NCI-H2107 treated with DMSO at 0.1 percent for 48 hours (cell line): ENCODE results near the gene KLF16.
A peak's percentile ranks its signal among the peaks of the same experiment; 100 is the strongest.

Source experiments
- DNase-seq: peaks from one replicate; lab custom pipeline; 2025; ENCODE audit not compliant: unreplicated experiment; lab: John Stamatoyannopoulos, UW

KLF16 gene

GRCh38 chr19:1824252-1824622 lies 39.1 kb downstream of the KLF16 start:
- DNase-seq: no peak

DNA sequence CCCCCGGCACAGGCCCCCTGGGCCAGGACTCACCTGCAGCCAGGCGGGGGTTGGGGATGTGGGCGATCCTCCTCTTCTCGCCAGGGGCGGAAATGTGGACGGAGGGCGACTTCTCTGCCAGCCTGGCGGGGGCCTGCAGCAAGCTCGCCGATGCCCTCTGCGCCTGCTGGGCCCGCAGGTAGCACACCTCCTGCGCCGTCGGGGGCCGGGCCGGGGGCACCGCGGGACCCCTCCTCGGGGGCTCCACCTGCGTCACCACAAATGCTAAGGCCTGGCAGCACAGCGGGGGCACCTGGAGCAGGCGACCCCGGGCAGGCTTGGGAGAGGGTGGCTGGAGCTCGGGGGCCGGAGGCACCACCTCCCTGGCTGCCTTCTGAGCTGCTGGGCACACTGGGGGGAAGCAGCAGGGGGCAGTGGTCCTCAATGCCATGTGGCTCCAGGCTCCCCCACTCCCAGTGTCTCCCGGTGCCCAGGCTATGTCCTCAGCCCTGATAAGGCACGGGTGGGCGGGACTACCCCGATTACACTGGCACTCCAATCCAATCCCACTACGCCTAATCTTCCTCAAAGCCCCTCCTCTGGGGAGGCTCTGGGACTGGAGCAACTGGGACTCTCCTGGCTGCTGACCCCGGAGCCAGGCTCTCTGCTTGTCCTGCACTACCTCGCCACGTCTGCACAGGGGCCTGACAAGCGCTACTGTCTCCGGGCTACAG lies 39.7 kb downstream of the KLF16 start:
- DNase-seq: no peak

DNA sequence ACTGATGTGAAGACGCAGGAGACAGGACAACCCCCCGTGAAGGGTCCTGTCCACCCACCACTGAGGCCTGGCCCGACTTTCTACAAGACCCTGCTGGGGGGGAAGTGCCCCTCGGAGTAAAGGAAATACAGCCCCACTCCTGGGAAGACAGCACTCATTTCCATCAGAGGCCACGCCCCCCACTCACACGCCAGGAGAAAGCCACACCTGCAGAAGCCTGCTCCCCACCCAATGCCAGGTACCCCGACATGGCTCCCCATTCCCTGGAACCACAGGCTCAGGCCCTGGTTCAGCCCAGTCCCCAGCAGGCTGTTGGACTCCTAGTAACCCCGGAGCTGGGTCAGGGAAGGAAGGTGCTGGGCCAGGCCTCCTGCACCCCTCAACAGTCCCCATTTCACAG lies 40.4 kb downstream of the KLF16 start:
- DNase-seq: no peak

DNA sequence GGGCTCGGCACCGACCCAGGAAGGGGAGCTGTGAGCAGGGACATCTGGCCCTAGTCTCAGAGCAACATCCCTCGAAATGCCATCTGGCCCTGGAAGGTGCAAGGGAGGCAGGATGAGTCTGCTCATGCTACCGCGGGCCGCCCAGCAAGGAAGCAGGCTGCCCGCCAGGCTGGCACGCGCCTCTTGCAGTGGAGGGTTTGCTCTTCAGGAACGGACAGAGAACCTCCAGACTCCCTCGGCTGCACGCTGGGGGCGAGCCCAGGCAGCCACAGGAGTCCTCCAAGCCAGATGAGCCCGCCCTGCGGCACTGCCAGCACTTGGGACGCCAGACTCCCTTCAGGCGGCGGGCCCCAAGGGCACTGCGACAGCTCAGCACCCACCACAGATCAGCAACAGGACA lies 41.2 kb downstream of the KLF16 start:
- DNase-seq: no peak

- no peak for DNase-seq
Observed at GRCh38 chr19:1819341-1820255, 43.8 kb downstream of the KLF16 start.

DNA sequence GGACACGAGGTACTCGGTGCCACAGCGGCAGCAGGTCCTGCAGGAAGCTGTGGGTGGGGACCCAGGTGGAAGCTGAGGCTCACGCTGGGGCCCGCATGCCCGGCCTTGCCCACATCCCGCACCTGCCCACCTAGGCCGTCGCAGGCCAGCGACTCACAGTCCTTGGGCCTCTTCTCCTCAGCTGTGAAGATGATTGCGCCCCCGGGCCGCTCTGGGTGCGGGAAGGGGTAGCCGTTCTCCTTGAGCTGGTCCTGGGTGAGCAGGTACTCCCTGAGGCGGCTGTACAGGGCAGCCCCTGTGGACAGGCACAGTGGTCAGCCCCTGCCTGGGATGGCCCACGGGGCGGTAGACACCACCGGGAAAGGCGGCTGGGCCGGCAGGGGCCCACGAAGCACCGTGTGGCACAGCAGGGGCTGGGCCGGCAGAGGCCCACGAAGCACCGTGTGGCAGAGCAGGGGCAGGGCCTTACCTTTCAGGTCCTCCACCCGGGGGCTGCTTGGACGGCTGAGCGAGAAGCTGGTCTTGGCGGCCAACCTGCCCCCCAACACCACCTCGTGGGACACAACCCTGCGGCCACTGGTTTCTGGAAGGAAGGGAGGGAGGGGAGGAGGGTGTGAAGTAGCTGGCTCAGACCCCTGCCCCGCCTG lies 44.7 kb downstream of the KLF16 start:
- no peak for DNase-seq

DNA sequence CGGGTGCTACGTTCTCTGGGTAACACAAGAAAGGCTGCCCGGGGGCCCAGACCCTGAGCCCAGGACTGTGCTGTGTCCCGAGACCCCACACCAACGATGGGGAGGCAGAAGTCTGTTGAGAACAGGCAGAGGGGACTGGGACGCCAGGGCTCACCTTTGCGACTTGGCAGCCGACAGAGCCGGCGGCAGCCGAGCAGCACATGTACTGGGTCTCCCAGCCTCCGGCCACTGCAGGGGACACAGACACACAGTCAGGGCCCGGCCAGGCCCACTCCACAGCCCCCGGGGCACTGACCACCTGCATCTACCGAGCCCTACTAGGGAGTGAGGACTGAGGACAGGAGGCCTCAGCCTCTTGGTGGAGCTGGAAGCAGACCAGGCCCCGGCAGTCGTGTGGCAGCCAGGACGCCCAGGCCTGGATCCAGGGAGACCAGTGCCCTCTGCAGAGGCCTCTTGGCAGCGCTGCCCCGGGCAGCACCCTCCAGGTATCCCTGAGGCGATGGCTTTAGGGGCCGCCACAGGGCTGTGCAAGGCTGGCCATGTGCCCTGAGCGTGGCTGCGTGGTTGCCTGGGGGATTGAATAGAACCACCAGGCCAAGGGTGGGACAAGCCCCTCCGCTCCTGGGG lies 45.7 kb downstream of the KLF16 start:
- no peak for DNase-seq

GRCh38 chr19:1816530-1817298 lies 46.7 kb downstream of the KLF16 start:
- no peak for DNase-seq

GRCh38 chr19:1815605-1816529 lies 47.5 kb downstream of the KLF16 start:
- no peak for DNase-seq

- no peak for DNase-seq
Observed at GRCh38 chr19:1814833-1815604, 48.4 kb downstream of the KLF16 start.

DNA sequence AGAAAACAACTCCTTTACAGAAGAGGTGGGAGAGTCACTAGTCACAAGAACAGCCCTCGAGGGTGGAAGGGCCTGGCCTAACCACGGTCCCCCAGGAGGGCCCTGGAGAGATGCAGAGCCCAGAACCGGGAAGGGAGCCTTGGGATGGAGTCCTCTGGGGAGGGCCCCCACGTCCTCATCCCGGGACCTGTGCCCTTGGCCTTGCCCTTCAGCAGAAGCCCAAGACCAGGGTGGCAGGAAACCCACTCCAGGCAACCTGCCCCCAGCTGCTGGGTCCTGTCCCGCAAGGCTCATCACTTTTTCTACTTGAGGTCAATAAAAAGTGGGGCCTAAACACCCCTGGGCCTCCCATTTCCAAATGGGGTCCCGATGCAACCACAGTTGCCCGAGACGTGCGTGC lies 49.0 kb downstream of the KLF16 start:
- DNase-seq: no peak

DNA sequence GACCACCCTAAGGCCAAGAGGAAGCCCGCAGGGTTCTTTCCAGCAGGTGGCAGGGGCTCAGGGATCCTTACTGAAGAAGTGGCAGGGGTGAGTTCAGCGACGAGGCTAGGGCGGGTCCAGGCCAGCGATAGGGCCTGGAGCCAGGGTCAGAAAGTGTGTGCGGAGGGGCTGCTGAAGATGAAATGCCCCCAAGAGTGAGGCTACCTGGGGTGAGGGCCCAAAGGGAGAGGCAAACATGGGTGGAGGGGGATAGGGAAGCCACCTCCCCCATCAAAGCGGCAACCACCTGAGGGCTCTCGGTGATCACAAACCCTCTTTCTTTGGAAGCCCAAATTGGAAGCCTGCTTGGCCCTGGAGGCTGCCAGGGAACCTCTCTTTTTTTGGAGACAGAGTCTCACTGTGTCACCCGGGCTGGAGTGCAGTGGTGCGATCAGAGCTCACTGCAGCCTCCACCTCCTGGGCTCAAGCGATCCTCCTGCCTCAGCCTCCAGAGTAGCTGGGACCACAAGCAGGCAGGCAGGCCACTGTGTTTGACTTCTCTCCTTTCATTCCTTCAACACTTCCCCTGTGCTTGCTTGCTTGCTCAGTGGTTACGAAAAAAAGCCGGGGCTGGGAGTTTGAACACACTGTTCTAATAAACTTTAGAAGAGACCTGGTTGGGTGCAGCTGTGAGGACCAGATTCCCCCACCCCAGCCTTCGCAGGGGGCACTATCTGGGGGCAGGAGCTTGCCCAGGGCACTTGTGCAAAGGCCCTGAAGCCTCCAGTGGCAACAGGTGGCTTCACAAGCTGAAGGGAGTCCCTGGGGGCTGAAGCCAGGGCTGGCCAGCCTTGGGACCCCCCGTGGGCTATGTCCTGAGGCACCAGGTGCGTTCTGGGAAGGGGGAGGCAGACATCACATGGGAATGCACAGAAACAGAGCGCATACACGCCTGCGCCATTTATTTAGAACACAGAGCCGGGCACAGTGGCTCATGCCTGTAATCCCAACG lies 49.9 kb downstream of the KLF16 start:
- no peak for DNase-seq

GRCh38 chr19:1812426-1813191 lies 50.8 kb downstream of the KLF16 start:
- DNase-seq: peak; percentile 33

DNA sequence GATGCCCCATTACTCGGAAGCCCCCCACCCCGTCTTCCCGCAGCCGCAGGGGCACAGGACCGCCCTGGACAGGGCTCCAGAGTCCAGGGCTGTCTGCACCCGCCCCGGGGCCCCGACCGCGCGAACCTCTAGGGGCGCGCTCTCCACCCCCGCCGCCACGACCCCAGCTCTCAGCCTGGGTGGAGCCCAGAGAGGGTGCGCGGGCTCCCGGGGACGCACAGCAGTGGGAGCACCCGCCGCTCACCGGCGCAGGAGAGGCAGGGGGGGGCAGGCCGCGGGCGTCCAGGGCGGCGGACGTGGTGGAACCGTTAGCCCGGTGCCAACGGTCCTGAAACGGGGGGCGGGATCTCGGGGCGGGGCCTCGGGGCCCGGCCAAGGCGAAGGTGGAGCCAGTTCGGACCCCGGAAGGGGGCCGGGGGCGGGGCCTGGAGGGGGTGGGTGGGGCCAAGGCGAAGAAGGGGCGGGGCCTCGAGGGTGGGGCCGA lies 51.4 kb downstream of the KLF16 start, which contains the start of gene ATP8B3:
Gene ATP8B3 (minus strand): TSS at position 335 of the 484 bp plus-strand sequence. CDS start 540 bp downstream, outside the sequence.
- no peak for DNase-seq

DNA sequence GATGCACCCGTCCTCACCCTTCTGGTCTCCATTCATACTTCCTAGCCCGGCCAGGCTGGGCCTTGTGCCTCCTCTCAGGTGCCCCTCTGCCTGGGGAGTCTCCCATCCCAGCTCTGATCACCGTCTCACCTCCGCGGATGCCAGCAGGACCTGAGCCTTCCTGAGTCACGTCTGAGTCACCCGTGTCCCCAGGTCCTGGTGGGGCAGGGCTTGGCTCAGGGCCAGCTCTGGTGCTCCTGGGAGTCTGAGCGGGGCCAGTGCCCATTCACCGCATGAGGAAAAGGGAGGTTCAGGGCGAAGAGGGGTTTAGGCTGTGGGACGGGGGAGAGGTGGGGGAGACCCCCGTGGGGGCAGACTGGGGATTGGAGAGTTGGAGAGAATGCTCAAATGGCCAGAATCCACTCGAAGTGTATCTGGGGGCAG lies 51.9 kb downstream of the KLF16 start:
- no peak for DNase-seq

DNA sequence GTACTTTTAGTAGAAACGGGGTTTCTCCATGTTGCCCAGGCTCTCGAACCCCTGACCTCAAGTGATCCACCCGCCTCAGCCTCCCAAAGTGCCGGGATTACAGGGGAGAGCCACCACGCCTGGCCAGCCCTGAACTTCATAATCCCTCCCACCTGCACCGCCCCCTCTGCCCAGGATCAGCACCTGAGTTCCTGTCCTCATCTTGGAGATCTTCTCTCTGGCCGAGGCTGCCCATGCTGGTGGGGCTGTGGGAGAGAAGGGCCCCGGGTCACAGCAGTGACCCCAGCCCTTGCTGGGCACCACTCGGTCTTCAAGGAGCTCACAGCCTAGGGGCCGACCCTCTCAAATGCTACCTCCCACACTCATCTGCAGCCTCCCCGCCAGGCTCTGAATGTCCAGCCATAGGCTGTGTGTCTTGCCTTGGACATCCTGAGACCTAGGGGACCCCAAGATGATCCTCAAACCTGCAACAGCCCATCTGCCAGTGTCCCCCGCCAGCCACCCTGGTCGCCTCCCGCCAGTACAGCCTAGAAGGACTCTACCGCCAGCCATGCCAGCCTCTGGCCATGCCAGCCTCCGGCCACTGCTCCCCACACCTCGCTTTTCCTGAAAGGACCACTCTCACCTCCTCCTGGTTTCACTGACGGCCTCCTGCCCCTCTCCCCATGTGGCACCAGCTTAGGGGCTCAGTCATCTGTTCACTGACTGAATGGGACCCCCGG lies 52.8 kb downstream of the KLF16 start:
- no peak for DNase-seq
